HepG2 (cell line): Measurements from ENCODE around the gene CLDN15. TPM values are rescaled to one million over a fixed set of nuclear protein-coding genes. Genes with fewer than 3 reads are reported as not detected.

Experiments
- ARHGAP35 ChIP-seq: sonication (generic); formaldehyde crosslinking; IDR thresholded peaks from 2 replicates; pipeline ENCODE4 v1.9.0; 2022; ENCODE audit warnings: mild to moderate bottlenecking, inconsistent platforms, moderate library complexity, missing genetic modification reagents, borderline replicate concordance
- ARID5B ChIP-seq: IDR thresholded peaks from 2 replicates; pipeline ENCODE4 v1.4.0; 2020; ENCODE audit warnings: mild to moderate bottlenecking, missing genetic modification reagents
- DPF2 ChIP-seq: sonication (generic); formaldehyde crosslinking; IDR thresholded peaks from 2 replicates; pipeline ENCODE4 v1.4.0; 2020; ENCODE audit warnings: mild to moderate bottlenecking, low read depth, missing genetic modification reagents, borderline replicate concordance
- DR1 ChIP-seq: sonication (generic); formaldehyde crosslinking; IDR thresholded peaks from 2 replicates; pipeline ENCODE4 v1.8.0; 2021; ENCODE audit warnings: mild to moderate bottlenecking, missing genetic modification reagents, inconsistent platforms
- ESRRA ChIP-seq: sonication (generic); formaldehyde crosslinking; IDR thresholded peaks from 2 replicates; pipeline ENCODE4 v1.5.1; 2020; ENCODE audit warnings: mild to moderate bottlenecking, low read depth, missing genetic modification reagents
- ETV5 ChIP-seq: IDR thresholded peaks from 2 replicates; pipeline ENCODE4 v1.6.1; 2018; ENCODE audit warnings: missing biosample characterization, missing genetic modification reagents, inconsistent platforms, borderline replicate concordance
- FOXC1 ChIP-seq: sonication (generic); formaldehyde crosslinking; IDR thresholded peaks from 2 replicates; pipeline ENCODE4 v1.8.0; 2022; ENCODE audit warnings: mild to moderate bottlenecking, missing genetic modification reagents, borderline replicate concordance
- GATAD2A ChIP-seq: IDR thresholded peaks from 2 replicates; pipeline ENCODE4 v1.6.1; 2016
- NCOA5 ChIP-seq: sonication (generic); formaldehyde crosslinking; IDR thresholded peaks from 2 replicates; pipeline ENCODE4 v1.4.0; 2020; ENCODE audit warnings: missing genetic modification reagents
- NR2C2 ChIP-seq: sonication (generic); formaldehyde crosslinking; IDR thresholded peaks from 2 replicates; pipeline ENCODE4 v1.4.0; 2020; ENCODE audit warnings: missing genetic modification reagents, mild to moderate bottlenecking, moderate library complexity, borderline replicate concordance
- NRL ChIP-seq: sonication (generic); formaldehyde crosslinking; IDR thresholded peaks from 2 replicates; pipeline ENCODE4 v1.5.0; 2020; ENCODE audit warnings: missing genetic modification reagents, mild to moderate bottlenecking, moderate library complexity, borderline replicate concordance
- PCBP2 ChIP-seq: fragments of 200-400 bp; formaldehyde crosslinking; optimal IDR thresholded peaks from 2 replicates; pipeline ENCODE3; 2018; ENCODE audit warnings: low read length, low read depth; ENCODE audit not compliant: poor library complexity, severe bottlenecking
- POLR2A ChIP-seq, 2 experiments: IDR thresholded peaks; 2 replicates each; pipeline ENCODE4 v1.6.1; 2011; ENCODE audit warnings: low read depth in 2 of 2, low read length in 2 of 2, mild to moderate bottlenecking in 1 of 2, moderate library complexity in 1 of 2; ENCODE audit not compliant: insufficient read depth in 1 of 2
- PRPF4 ChIP-seq: fragments of 200-400 bp; formaldehyde crosslinking; IDR thresholded peaks from 2 replicates; pipeline ENCODE4 v1.6.1; 2016; ENCODE audit warnings: low read length, low read depth; ENCODE audit not compliant: poor library complexity, severe bottlenecking
- SP5 ChIP-seq: IDR thresholded peaks from 2 replicates; pipeline ENCODE4 v1.6.1; 2016; ENCODE audit warnings: low read depth, borderline replicate concordance
- ZBTB43 ChIP-seq: sonication (generic); formaldehyde crosslinking; conservative IDR thresholded peaks from 2 replicates; pipeline ENCODE4 v1.4.0; 2020; ENCODE audit warnings: missing genetic modification reagents
- ZHX2 ChIP-seq, 2 experiments: sonication (generic) in 1 of 2; formaldehyde crosslinking in 1 of 2; IDR thresholded peaks; 2 replicates each; pipeline versions ENCODE4 v1.6.1 to v1.9.0; 2014 to 2022; ENCODE audit warnings: antibody characterized with exemption in 1 of 2, borderline replicate concordance in 1 of 2, inconsistent platforms in 1 of 2, low read depth in 1 of 2, missing genetic modification reagents in 1 of 2
- ZNF143 ChIP-seq: sonication (generic); formaldehyde crosslinking; IDR thresholded peaks from 2 replicates; pipeline ENCODE4 v1.4.0; 2020; ENCODE audit warnings: missing genetic modification reagents
- polyA plus RNA-seq, 8 experiments: library from polyadenylated mRNA; depleted of rRNA in 3 of 8; stranded (reverse) in 7 of 8; unstranded in 1 of 8; fragments of >200 nt; fragmentation: Illumina TruSeq in 4 of 8; extraction: Trizol in 4 of 8; gene quantifications; 2 replicates each; pipeline versions ENCODE4 v1.2.1 to v1.2.3, GENCODE V29; 2011 to 2016; ENCODE audit warnings: low read depth in 4 of 8, missing spikeins in 1 of 8, mixed read lengths in 1 of 8; ENCODE audit not compliant: insufficient read depth in 1 of 8
- total RNA-seq, 5 experiments: library from RNA; depleted of rRNA; stranded (reverse); fragments of >200 nt; fragmentation: Illumina TruSeq; extraction: Trizol; gene quantifications; 2 replicates each; pipeline ENCODE4 v1.2.3, GENCODE V29; 2016; ENCODE audit warnings: low read depth in 1 of 5

The CLDN15 gene
- total and polyA plus RNA-seq, 2 of the 13 experiments (the other 11 are each of a cell fraction or from before 2014, with no cell fraction given): 7.1 to 17.8 TPM

- TF ChIP-seq ARID5B (CRISPR knock-in tag) (no peak), ARHGAP35 (no peak), ZBTB43 (no peak; the same call in 1 of the 2 replicates), DR1 (CRISPR knock-in tag) (no peak), DPF2 (CRISPR knock-in tag) (no peak), ZNF143 (CRISPR knock-in tag) (no peak), PCBP2 (no peak), SP5 (CRISPR knock-in tag) (no peak), POLR2A (IDR thresholded peaks at IDR 0.05; ENCODE audit: insufficient read depth in 1 of 2, low read depth in 2 of 2, low read length in 2 of 2) (no peak; a peak in 1 of 4 replicates), ESRRA (CRISPR knock-in tag) (no peak), NRL (CRISPR knock-in tag) (no peak), PRPF4 (no peak), FOXC1 (CRISPR knock-in tag) (peak; percentile 75; the same call in 1 of the 2 replicates), NCOA5 (CRISPR knock-in tag) (no peak), GATAD2A (no peak), NR2C2 (CRISPR knock-in tag) (no peak), ZHX2 (IDR thresholded peaks at IDR 0.05; ENCODE audit: low read depth) (no peak), ZHX2 (CRISPR knock-in tag; IDR thresholded peaks at IDR 0.05; ENCODE audit: borderline replicate concordance) (no peak), ETV5 (CRISPR knock-in tag) (no peak)
Observed at GRCh38 chr7:101218236-101219125, 19.1 kb downstream of the CLDN15 start (continued).
